Lower leg skin (tissue), 4 donors: ENCODE data around the gene NCKAP5. TPM values are rescaled to one million over a fixed set of nuclear protein-coding genes. Genes with fewer than 3 reads are reported as not detected.

Experiments used
- DNase-seq, 2 donors: peaks; one replicate each; pipeline ENCODE4 v3.0.0-alpha.2; 2019; ENCODE audit warnings: low spot score in 2 of 2
- H3K4me3 ChIP-seq: fragments of 200-600 bp; sonication (generic); 2 replicates; pipeline ENCODE4 v1.5.1; 2017; ENCODE audit warnings: mild to moderate bottlenecking, low read depth; ENCODE audit not compliant: poor library complexity, severe bottlenecking
- CTCF ChIP-seq, 3 donors: fragments of 450-650 bp; IDR thresholded peaks; one replicate each; pipeline ENCODE4 v1.5.1; 2016; ENCODE audit warnings: antibody characterized with exemption in 3 of 3, mild to moderate bottlenecking in 3 of 3, moderate library complexity in 2 of 3
- POLR2A ChIP-seq, 2 donors: fragments of 450-650 bp; IDR thresholded peaks; one replicate each; pipeline ENCODE4 v1.6.1; 2016 to 2017; ENCODE audit warnings: antibody characterized with exemption in 2 of 2, mild to moderate bottlenecking in 1 of 2, moderate library complexity in 1 of 2
- WGBS, 2 donors: methylation state at CpG; one replicate each; pipeline ENCODE4 v1.1.5; 2018; 5-methylcytosine and 5-hydroxymethylcytosine counted together
- intact Hi-C: fragments of 100-400 bp; cut with DNase I; formaldehyde crosslinking; loops from one replicate; pipeline ENCODE4 v1.15.0; 2023; ENCODE audit warnings: low total_unique reads
- total RNA-seq, 4 donors: library from RNA; depleted of rRNA; stranded (reverse); fragments of >200 nt; gene quantifications; one replicate each; pipeline ENCODE4 v1.1.0, GENCODE V29; 2016

NCKAP5 gene
- total RNA-seq, 4 donors from 2014 or later: 2.0 to 5.1 (median 3.6) TPM

- DNase-seq: no peak
- intact Hi-C loops: no loop called here
- TF ChIP-seq CTCF (IDR thresholded peaks at IDR 0.05) (no peak), POLR2A (IDR thresholded peaks at IDR 0.05) (no peak)
- no peak overlapping the region for H3K4me3 ChIP-seq
- WGBS, 2 donors: 77% methylated on average over 7 of the region's 7 CpGs
These were observed 36.9 kb upstream of the NCKAP5 start for GRCh38 chr2:133605011-133605765.

- DNase-seq: no peak
- TF ChIP-seq POLR2A (IDR thresholded peaks at IDR 0.05): no peak
- no peak for TF ChIP-seq CTCF (IDR thresholded peaks at IDR 0.05)
- 92 to 94% methylated on average over 10 of the region's 10 CpGs for WGBS, 2 donors
- no peak overlapping the region for H3K4me3 ChIP-seq
- intact Hi-C loops: no loop called here
These were observed 34.8 kb upstream of the NCKAP5 start for GRCh38 chr2:133603109-133603508.

GRCh38 chr2:133602538-133602937, 34.3 kb upstream of the NCKAP5 start:
- intact Hi-C loops: no loop called here
- H3K4me3 ChIP-seq: no peak overlapping the region
- TF ChIP-seq POLR2A (IDR thresholded peaks at IDR 0.05) (no peak), CTCF (IDR thresholded peaks at IDR 0.05) (no peak)
- 19 to 34% methylated on average over 4 of the region's 4 CpGs for WGBS, 2 donors
- DNase-seq: no peak

- no peak for DNase-seq
- TF ChIP-seq POLR2A (IDR thresholded peaks at IDR 0.05): no peak
- TF ChIP-seq CTCF (IDR thresholded peaks at IDR 0.05): no peak
- WGBS, 2 donors: 73 to 86% methylated on average over 13 of the region's 13 CpGs
- intact Hi-C loops: no loop called here
- no peak overlapping the region for H3K4me3 ChIP-seq
These were observed 32.1 kb upstream of the NCKAP5 start for GRCh38 chr2:133600266-133600928.

GRCh38 chr2:133599811-133600210, 31.5 kb upstream of the NCKAP5 start:
- no peak for DNase-seq
- intact Hi-C loops: no loop called here
- no peak overlapping the region for H3K4me3 ChIP-seq
- 64 to 73% methylated on average over 10 of the region's 10 CpGs for WGBS, 2 donors
- TF ChIP-seq CTCF (IDR thresholded peaks at IDR 0.05): no peak
- no peak for TF ChIP-seq POLR2A (IDR thresholded peaks at IDR 0.05)
